Gastroesophageal sphincter (tissue), 4 donors: Measurements from ENCODE around the gene YTHDF1. TPM values are rescaled to one million over a fixed set of nuclear protein-coding genes. Genes with fewer than 3 reads are reported as not detected.
A peak's percentile ranks its signal among the peaks of the same experiment; 100 is the strongest.

Experiments used
- ATAC-seq: fragments of 150-250 bp; one replicate; pipeline ENCODE4 v1.9.1; 2016; ENCODE audit warnings: mild to moderate bottlenecking, moderate library complexity
- H3K27ac ChIP-seq, 4 donors: fragments of 200-600 bp; sonication (generic) in 3 of 4; 1 replicate in 3 of 4; 2 replicates in 1 of 4; pipeline ENCODE4 v1.5.1; 2016 to 2019
- H3K27me3 ChIP-seq: fragments of 200-600 bp; sonication (generic); one replicate; pipeline ENCODE4 v1.5.1; 2019
- H3K36me3 ChIP-seq, 2 donors: fragments of 200-600 bp; sonication (generic); one replicate each; pipeline ENCODE4 v1.5.1; 2019; ENCODE audit warnings: control low read depth in 1 of 2
- H3K4me1 ChIP-seq, 3 donors: fragments of 200-600 bp; sonication (generic); 1 replicate in 2 of 3; 2 replicates in 1 of 3; pipeline ENCODE4 v1.5.1; 2016 to 2019; ENCODE audit warnings: control low read depth in 2 of 3
- H3K4me3 ChIP-seq, 2 donors: fragments of 200-600 bp; sonication (generic); one replicate each; pipeline ENCODE4 v1.5.1; 2019; ENCODE audit warnings: mild to moderate bottlenecking in 1 of 2, moderate library complexity in 1 of 2
- H3K9me3 ChIP-seq, 3 donors: fragments of 200-600 bp; sonication (generic); one replicate each; pipeline ENCODE4 v1.5.1; 2017 to 2019; ENCODE audit warnings: control low read depth in 2 of 3
- EP300 ChIP-seq: sonication (generic); formaldehyde crosslinking; IDR thresholded peaks from one replicate; pipeline ENCODE4 v1.6.1; 2017; ENCODE audit warnings: antibody characterized with exemption, mild to moderate bottlenecking
- POLR2A ChIP-seq, 2 donors: fragments of 450-650 bp; IDR thresholded peaks; one replicate each; pipeline ENCODE4 v1.6.1; 2017; ENCODE audit warnings: antibody characterized with exemption in 2 of 2, mild to moderate bottlenecking in 2 of 2, moderate library complexity in 1 of 2
- POLR2AphosphoS5 ChIP-seq: sonication (generic); formaldehyde crosslinking; IDR thresholded peaks from one replicate; pipeline ENCODE4 v1.6.1; 2017; ENCODE audit warnings: antibody characterized with exemption
- WGBS, 2 donors: methylation state at CpG; one replicate each; pipeline ENCODE4 v1.1.5; 2018; ENCODE audit warnings: low coverage in 1 of 2; 5-methylcytosine and 5-hydroxymethylcytosine counted together
- total RNA-seq, 4 donors: library from RNA; depleted of rRNA; stranded (reverse); fragments of >200 nt; gene quantifications; one replicate each; pipeline ENCODE4 v1.1.0, GENCODE V29; 2016
- TF ChIP-seq, protein P1 (sequence below), 4 experiments: fragments of 200-600 bp in 2 of 4; fragments of 450-650 bp in 2 of 4; sonication (generic) in 1 of 4; IDR thresholded peaks; one replicate each; pipeline ENCODE4 v1.5.1; 2017 to 2019; ENCODE audit warnings: antibody characterized with exemption in 4 of 4, mild to moderate bottlenecking in 2 of 4, moderate library complexity in 2 of 4

Gene YTHDF1
- total RNA-seq, 4 donors from 2014 or later = 20.2 to 35.8 (median 34.2) TPM

DNA sequence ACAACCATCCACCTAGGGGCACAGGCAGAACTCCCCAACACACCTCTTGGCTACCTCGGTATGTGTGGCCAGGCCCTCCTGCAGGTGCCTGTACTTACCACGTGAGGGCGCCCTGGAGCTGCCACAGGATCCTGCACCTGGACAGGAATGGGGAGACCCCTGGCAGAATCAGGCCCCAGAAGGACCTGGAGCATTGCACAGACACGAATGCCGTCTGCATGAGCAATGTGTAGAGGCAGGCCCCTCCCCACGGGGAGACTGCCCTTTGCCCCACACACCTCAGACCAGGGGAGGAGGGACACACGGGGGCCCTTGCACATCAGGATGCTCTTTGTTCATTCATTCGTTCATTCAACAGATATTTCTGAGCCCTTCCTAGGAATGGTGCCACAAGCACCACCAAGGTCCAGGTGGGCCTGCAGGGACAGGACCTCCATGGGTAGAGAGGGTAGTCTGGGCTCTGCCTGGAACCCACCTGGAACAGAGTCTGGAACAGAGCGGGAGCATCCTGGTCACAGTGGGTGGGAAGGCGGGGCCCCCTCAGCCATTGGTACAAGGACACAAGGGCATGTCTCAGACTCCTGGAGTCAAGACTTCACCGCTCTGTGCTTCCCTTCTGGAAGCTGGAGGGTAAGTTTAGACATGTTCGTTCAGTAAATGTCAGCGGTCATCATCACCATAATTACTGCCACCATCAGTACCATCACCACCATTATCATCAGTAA is 32.3 kb downstream of the YTHDF1 start:
- no peak for ATAC-seq
- TF ChIP-seq, protein P1, sequence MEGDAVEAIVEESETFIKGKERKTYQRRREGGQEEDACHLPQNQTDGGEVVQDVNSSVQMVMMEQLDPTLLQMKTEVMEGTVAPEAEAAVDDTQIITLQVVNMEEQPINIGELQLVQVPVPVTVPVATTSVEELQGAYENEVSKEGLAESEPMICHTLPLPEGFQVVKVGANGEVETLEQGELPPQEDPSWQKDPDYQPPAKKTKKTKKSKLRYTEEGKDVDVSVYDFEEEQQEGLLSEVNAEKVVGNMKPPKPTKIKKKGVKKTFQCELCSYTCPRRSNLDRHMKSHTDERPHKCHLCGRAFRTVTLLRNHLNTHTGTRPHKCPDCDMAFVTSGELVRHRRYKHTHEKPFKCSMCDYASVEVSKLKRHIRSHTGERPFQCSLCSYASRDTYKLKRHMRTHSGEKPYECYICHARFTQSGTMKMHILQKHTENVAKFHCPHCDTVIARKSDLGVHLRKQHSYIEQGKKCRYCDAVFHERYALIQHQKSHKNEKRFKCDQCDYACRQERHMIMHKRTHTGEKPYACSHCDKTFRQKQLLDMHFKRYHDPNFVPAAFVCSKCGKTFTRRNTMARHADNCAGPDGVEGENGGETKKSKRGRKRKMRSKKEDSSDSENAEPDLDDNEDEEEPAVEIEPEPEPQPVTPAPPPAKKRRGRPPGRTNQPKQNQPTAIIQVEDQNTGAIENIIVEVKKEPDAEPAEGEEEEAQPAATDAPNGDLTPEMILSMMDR (IDR thresholded peaks at IDR 0.05) = peak in 3 of 4 experiments; percentile 54 to 85 (median 57)
- TF ChIP-seq EP300 = no peak

DNA sequence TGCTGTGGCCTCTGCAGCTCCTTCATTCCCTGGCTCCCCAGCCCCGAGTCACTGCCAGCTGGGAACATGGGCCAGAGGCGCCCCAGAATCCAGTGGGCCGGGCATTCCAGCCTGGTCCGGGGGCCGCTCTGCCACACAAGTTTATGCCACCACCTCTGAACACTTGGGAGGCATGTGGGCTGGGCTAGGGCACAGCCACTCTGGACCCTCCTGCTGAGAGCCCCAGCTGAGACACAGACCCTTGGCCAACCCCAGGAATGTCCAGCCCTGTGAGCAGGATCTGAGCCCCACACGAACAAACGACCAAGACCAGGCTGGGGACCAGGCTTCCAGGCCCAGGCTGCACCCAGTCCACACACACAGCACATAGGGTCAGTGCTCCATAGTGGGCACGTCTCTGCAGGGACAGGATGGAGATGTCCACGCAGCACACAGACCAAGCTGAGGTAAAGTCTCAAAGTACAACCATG is 33.0 kb downstream of the YTHDF1 start:
- H3K9me3 ChIP-seq = no peaks in the 10 kb centered on the region
- H3K4me3 ChIP-seq = no peak overlapping the region
- H3K36me3 ChIP-seq = no peaks in the 10 kb centered on the region
- peaks cover 63% of the 10 kb centered on the region for H3K27me3 ChIP-seq
- TF ChIP-seq POLR2A (IDR thresholded peaks at IDR 0.05) (no peak), POLR2AphosphoS5 (no peak), EP300 (no peak)
- TF ChIP-seq, protein P1 (IDR thresholded peaks at IDR 0.05) = no peak
- H3K27ac ChIP-seq = no peak overlapping the region
- no CpG with 5 or more reads among the region's 9 CpGs for WGBS, 2 donors
- H3K4me1 ChIP-seq = peaks cover 0 to 20% (median 12%) of the 10 kb centered on the region in 3 donors
- no peak for ATAC-seq

More for the DNA sequence above, 32.3 kb downstream of the YTHDF1 start:
- Histone ChIP-seq H3K9me3 (no peaks in the 10 kb centered on the region), H3K36me3 (no peaks in the 10 kb centered on the region), H3K4me3 (no peak overlapping the region), H3K27ac (no peak overlapping the region), H3K27me3 (peaks cover 56% of the 10 kb centered on the region), H3K4me1 (peaks cover 0 to 14% (median 6%) of the 10 kb centered on the region in 3 donors)
- WGBS, 2 donors = 43 to 100% methylated on average over 2 of the region's 13 CpGs

DNA sequence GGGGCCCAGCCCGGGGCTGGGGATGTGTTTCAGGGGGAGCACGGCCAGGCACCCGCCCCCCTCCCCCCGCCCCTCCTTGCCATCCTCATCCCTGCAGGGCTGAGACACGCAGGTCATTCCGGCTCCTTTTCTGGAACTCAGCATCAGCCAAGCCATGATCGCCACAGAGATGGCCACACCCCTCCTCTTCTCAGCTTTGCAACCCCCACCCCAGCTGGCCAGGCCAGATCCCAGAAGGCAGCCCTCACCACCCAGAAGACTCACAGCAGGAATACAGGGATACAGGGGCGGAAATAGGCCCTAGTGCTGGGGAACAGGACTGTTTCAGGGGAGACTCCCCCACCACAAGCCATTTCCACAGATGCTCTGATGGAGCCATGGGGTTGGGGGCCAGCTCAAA is 33.5 kb downstream of the YTHDF1 start:
- WGBS, 2 donors = no CpG with 5 or more reads among the region's 8 CpGs
- ATAC-seq = no peak

DNA sequence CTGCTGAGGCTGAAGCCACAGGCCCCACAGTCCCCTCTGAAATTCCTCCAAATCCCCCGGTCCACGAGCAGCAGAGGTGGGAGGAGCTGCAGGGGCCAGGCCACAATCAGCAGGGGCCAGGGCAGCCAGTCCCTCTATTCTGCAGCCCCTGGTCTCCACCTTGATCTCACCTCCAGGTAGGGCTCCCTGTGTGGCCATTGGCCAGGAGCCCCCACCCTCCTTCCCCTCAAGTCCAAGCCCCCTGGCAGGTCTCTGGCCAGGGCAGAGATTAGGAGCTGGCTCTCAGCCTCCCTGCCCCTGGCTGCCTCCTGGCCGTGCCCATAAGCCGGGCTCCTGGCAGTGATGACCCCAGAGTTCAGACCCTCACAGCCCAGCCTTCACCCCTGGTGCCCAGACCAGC is 34.7 kb downstream of the YTHDF1 start:
- peaks cover 80% of the 10 kb centered on the region for H3K27me3 ChIP-seq
- no peaks in the 10 kb centered on the region for H3K36me3 ChIP-seq
- H3K4me1 ChIP-seq = peaks cover 0 to 37% (median 22%) of the 10 kb centered on the region in 3 donors
- TF ChIP-seq POLR2AphosphoS5 = no peak
- TF ChIP-seq, protein P1 (IDR thresholded peaks at IDR 0.05) = no peak
- no peak for TF ChIP-seq POLR2A (IDR thresholded peaks at IDR 0.05)
- TF ChIP-seq EP300 = no peak
- no peaks in the 10 kb centered on the region for H3K9me3 ChIP-seq
- 57% methylated on average over 3 of the region's 4 CpGs; no CpG with 5 or more reads in 1 of the 2 donors for WGBS, 2 donors
- H3K4me3 ChIP-seq = no peak overlapping the region
- ATAC-seq = no peak
- H3K27ac ChIP-seq = no peak overlapping the region

More for the DNA sequence above, 33.5 kb downstream of the YTHDF1 start:
- Histone ChIP-seq H3K4me3 (no peak overlapping the region), H3K4me1 (peaks cover 0 to 25% (median 18%) of the 10 kb centered on the region in 3 donors), H3K9me3 (no peaks in the 10 kb centered on the region), H3K36me3 (no peaks in the 10 kb centered on the region), H3K27ac (no peak overlapping the region), H3K27me3 (peaks cover 68% of the 10 kb centered on the region)
- TF ChIP-seq POLR2AphosphoS5 (no peak), POLR2A (IDR thresholded peaks at IDR 0.05) (no peak), EP300 (no peak)
- TF ChIP-seq, protein P1 (IDR thresholded peaks at IDR 0.05) = no peak
